ENCODE results near the gene INTS2.

- no peak for TF ChIP-seq CTCF (IDR thresholded peaks at IDR 0.05)
- no peak for TF ChIP-seq POLR2A (IDR thresholded peaks at IDR 0.05)
Measured at GRCh38 chr17:61827649-61828395, 100.0 kb downstream of the INTS2 start.

Data from right lobe of liver (tissue), 4 donors.